OCI-LY1 (cell line): ENCODE results near the gene AGBL1.

Experiments used
- H2AFZ ChIP-seq: fragments of 200-600 bp; sonication (generic), shearing (Covaris generic); 2 replicates; pipeline ENCODE4 v1.6.0; 2014; ENCODE audit warnings: antibody characterized with exemption, mild to moderate bottlenecking, low read length
- H3F3A ChIP-seq: fragments of 200-600 bp; sonication (generic), shearing (Covaris generic); 2 replicates; pipeline ENCODE4 v1.6.0; 2014; ENCODE audit warnings: mild to moderate bottlenecking, antibody characterized with exemption, low read length, moderate library complexity; ENCODE audit not compliant: insufficient read depth
- H3K27ac ChIP-seq: fragments of 200-600 bp; sonication (generic); 2 replicates; pipeline ENCODE4 v1.5.1; 2014; ENCODE audit warnings: low read length, mixed run types, mild to moderate bottlenecking, low read depth; ENCODE audit not compliant: poor library complexity, severe bottlenecking
- H3K27me3 ChIP-seq: fragments of 200-600 bp; sonication (generic); 2 replicates; pipeline ENCODE4 v1.6.0; 2014; ENCODE audit warnings: antibody characterized with exemption, mild to moderate bottlenecking, low read length, moderate library complexity; ENCODE audit not compliant: insufficient read depth
- H3K36me3 ChIP-seq: fragments of 200-600 bp; sonication (generic); 2 replicates; pipeline ENCODE4 v1.6.1; 2014; ENCODE audit warnings: mild to moderate bottlenecking, antibody characterized with exemption, low read length, moderate library complexity, mixed read lengths; ENCODE audit not compliant: insufficient read depth
- H3K4me1 ChIP-seq: fragments of 200-600 bp; sonication (generic); 2 replicates; pipeline ENCODE4 v1.5.1; 2014; ENCODE audit warnings: mild to moderate bottlenecking, low read length, moderate library complexity; ENCODE audit not compliant: insufficient read depth, severe bottlenecking
- H3K4me2 ChIP-seq: fragments of 200-600 bp; sonication (generic), shearing (Covaris generic); 2 replicates; pipeline ENCODE4 v1.6.1; 2014; ENCODE audit warnings: low read length
- H3K4me3 ChIP-seq: fragments of 200-600 bp; sonication (generic); 2 replicates; pipeline ENCODE4 v1.5.1; 2014; ENCODE audit warnings: low read length, low read depth, mild to moderate bottlenecking, mixed read lengths; ENCODE audit not compliant: poor library complexity, severe bottlenecking
- H3K79me2 ChIP-seq: fragments of 200-600 bp; shearing (Covaris generic); 2 replicates; pipeline ENCODE4 v1.6.1; 2016; ENCODE audit warnings: mixed run types, low read length, mixed read lengths; ENCODE audit not compliant: insufficient read depth
- H3K9ac ChIP-seq: fragments of 200-600 bp; sonication (generic), shearing (Covaris generic); 2 replicates; pipeline ENCODE4 v1.6.1; 2014; ENCODE audit warnings: mild to moderate bottlenecking, low read length, mixed read lengths
- H3K9me2 ChIP-seq: fragments of 200-600 bp; sonication (generic), shearing (Covaris generic); 2 replicates; pipeline ENCODE4 v1.6.1; 2014; ENCODE audit warnings: low read depth, mild to moderate bottlenecking, low read length, mixed read lengths
- H3K9me3 ChIP-seq: fragments of 200-600 bp; shearing (Covaris generic); 2 replicates; pipeline ENCODE4 v1.6.1; 2014; ENCODE audit warnings: low read length, mixed read lengths
- H4K20me1 ChIP-seq: fragments of 200-600 bp; sonication (generic), shearing (Covaris generic); 2 replicates; pipeline ENCODE4 v1.6.0; 2016; ENCODE audit warnings: mild to moderate bottlenecking, low read length; ENCODE audit not compliant: insufficient read depth
- CTCF ChIP-seq: fragments of 200-600 bp; sonication (generic), shearing (Covaris generic); IDR thresholded peaks from 2 replicates; pipeline ENCODE4 v1.5.1; 2017; ENCODE audit warnings: mild to moderate bottlenecking, antibody characterized with exemption, low read length, moderate library complexity, mixed read lengths
- EZH2 ChIP-seq: fragments of 200-600 bp; sonication (generic), shearing (Covaris generic); IDR thresholded peaks from 2 replicates; pipeline ENCODE4 v1.8.0; 2017; ENCODE audit warnings: borderline replicate concordance, mixed run types, mild to moderate bottlenecking, antibody characterized with exemption, low read length, moderate library complexity, mixed read lengths

The AGBL1 gene

GRCh38 chr15:86813892-86814291 lies 734.2 kb downstream of the AGBL1 start:
- Histone ChIP-seq H4K20me1 (no peaks in the 10 kb centered on the region), H2AFZ (no peak overlapping the region), H3F3A (no peaks in the 10 kb centered on the region), H3K36me3 (no peaks in the 10 kb centered on the region), H3K27me3 (no peaks in the 10 kb centered on the region), H3K4me3 (no peak overlapping the region), H3K27ac (no peak overlapping the region), H3K9ac (no peak overlapping the region), H3K4me1 (no peaks in the 10 kb centered on the region), H3K79me2 (no peaks in the 10 kb centered on the region), H3K9me2 (no peaks in the 10 kb centered on the region), H3K9me3 (no peaks in the 10 kb centered on the region), H3K4me2 (no peak overlapping the region)
- TF ChIP-seq EZH2 (no peak), CTCF (no peak)

GRCh38 chr15:86829245-86829644 lies 749.6 kb downstream of the AGBL1 start:
- H3K27me3 ChIP-seq, result no peaks in the 10 kb centered on the region
- H3K79me2 ChIP-seq, result no peaks in the 10 kb centered on the region
- H3K27ac ChIP-seq, result no peak overlapping the region
- H2AFZ ChIP-seq, result no peak overlapping the region
- TF ChIP-seq EZH2 (no peak), CTCF (no peak)
- no peaks in the 10 kb centered on the region for H3F3A ChIP-seq
- no peaks in the 10 kb centered on the region for H3K9me2 ChIP-seq
- H3K36me3 ChIP-seq, result no peaks in the 10 kb centered on the region
- no peaks in the 10 kb centered on the region for H4K20me1 ChIP-seq
- no peak overlapping the region for H3K9ac ChIP-seq
- no peak overlapping the region for H3K4me3 ChIP-seq
- H3K4me2 ChIP-seq, result no peak overlapping the region
- no peaks in the 10 kb centered on the region for H3K9me3 ChIP-seq
- no peaks in the 10 kb centered on the region for H3K4me1 ChIP-seq

- Histone ChIP-seq H3K9me2 (no peaks in the 10 kb centered on the region), H3K36me3 (no peaks in the 10 kb centered on the region), H3F3A (no peaks in the 10 kb centered on the region), H3K27ac (no peak overlapping the region), H3K9me3 (no peaks in the 10 kb centered on the region), H3K4me2 (no peak overlapping the region), H3K79me2 (no peaks in the 10 kb centered on the region), H4K20me1 (no peaks in the 10 kb centered on the region), H3K9ac (no peak overlapping the region), H2AFZ (no peak overlapping the region), H3K27me3 (no peaks in the 10 kb centered on the region), H3K4me3 (no peak overlapping the region), H3K4me1 (no peaks in the 10 kb centered on the region)
- TF ChIP-seq EZH2, result no peak
Measured at GRCh38 chr15:86830304-86830703, 750.6 kb downstream of the AGBL1 start.

GRCh38 chr15:86833595-86833994 lies 753.9 kb downstream of the AGBL1 start:
- no peak overlapping the region for H3K27ac ChIP-seq
- no peaks in the 10 kb centered on the region for H3K4me1 ChIP-seq
- H4K20me1 ChIP-seq, result no peaks in the 10 kb centered on the region
- H3K27me3 ChIP-seq, result no peaks in the 10 kb centered on the region
- no peaks in the 10 kb centered on the region for H3F3A ChIP-seq
- no peak for TF ChIP-seq CTCF
- no peak for TF ChIP-seq EZH2
- no peaks in the 10 kb centered on the region for H3K36me3 ChIP-seq
- no peaks in the 10 kb centered on the region for H3K9me2 ChIP-seq
- H3K9me3 ChIP-seq, result no peaks in the 10 kb centered on the region
- no peak overlapping the region for H3K4me2 ChIP-seq
- no peak overlapping the region for H2AFZ ChIP-seq
- H3K79me2 ChIP-seq, result no peaks in the 10 kb centered on the region
- H3K9ac ChIP-seq, result no peak overlapping the region
- H3K4me3 ChIP-seq, result no peak overlapping the region
